Right renal pelvis (tissue), 4 donors: ENCODE data around the gene NUMB. TPM values are rescaled to one million over a fixed set of nuclear protein-coding genes. Genes with fewer than 3 reads are reported as not detected.
"Not testable (repeated sequence)": the region's sequence is repeated elsewhere in the genome, so short reads cannot be mapped to it uniquely, and the experiment has no call there.

Experiments used
- DNase-seq, 4 donors: peaks; one replicate each; pipeline ENCODE4 v3.0.0-alpha.2; 2013; ENCODE audit warnings: low read depth in 4 of 4, low spot score in 3 of 4, missing footprints in 1 of 4
- polyA plus RNA-seq, 4 donors: library from polyadenylated mRNA; unstranded; fragments of 120-200 nt; gene quantifications; one replicate each; pipeline ENCODE4 v1.2.1, GENCODE V29; 2013; ENCODE audit not compliant: insufficient read length in 4 of 4

NUMB gene
- polyA plus RNA-seq, 4 donors = 76.7 to 99.4 (median 81.0) TPM

GRCh38 chr14:73368616-73369015 lies 89.7 kb downstream of the NUMB start:
- DNase-seq = no peak

DNA sequence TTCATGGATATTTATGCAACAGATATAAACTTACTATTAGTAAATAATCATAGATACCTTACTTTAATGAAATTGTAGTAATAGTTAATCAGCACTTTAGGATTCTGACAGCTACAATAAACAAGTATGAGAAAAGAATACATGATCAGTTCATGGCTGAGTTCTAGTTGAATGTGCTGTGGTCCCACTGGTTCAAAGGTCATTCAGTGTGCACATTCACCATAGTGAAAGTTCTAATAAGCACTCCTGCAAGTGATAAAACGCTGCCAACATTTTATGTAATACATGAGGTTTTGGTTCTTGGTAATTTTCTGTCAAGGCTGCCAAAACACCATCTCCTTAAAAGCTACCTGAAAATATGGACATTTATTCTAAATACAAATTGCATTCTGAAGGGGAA lies 92.6 kb downstream of the NUMB start:
- DNase-seq = no peak

- DNase-seq = no peak
Observed at GRCh38 chr14:73364559-73364958, 93.8 kb downstream of the NUMB start.

- no peak for DNase-seq
Observed at GRCh38 chr14:73359445-73359844, 98.9 kb downstream of the NUMB start.

DNA sequence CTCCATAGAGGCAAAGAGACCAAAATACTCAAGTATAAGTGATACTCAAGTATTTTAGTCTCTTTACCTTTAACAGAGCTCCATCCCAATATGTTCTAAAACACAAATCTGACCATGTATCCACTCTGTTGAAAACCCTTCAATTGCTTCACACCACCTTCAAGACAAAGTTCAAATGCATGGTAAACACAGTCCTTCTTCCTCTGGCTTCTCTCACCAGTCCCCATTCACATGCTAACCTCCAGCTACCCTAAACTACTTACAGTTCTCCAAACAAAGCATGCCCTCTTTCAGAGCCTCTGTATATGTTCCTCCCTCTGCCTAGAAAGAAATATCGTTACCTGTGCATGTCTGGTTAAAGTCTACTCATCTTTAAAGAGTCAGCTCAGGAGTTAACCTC lies 100.2 kb downstream of the NUMB start:
- no peak for DNase-seq

GRCh38 chr14:73349091-73349490 lies 109.3 kb downstream of the NUMB start:
- DNase-seq = not testable (repeated sequence)

DNA sequence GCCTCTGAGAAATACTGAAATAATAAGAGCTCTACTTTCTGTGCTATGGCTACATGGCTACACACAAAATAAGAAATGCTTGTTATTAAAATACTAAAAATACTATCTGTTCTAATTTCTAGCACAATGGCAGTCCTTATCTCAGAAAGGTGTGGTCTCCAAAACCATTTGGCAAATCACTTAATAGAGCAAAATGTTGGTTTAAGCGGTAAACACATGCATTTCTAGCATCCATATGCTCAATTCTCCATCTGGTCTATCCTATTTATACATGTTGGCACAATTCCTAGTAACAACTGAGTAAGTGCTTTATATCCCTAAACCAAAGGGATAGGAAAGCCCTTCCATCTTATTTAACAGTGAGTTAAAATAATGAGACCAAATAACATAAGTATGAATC lies 114.0 kb downstream of the NUMB start:
- no peak for DNase-seq

DNA sequence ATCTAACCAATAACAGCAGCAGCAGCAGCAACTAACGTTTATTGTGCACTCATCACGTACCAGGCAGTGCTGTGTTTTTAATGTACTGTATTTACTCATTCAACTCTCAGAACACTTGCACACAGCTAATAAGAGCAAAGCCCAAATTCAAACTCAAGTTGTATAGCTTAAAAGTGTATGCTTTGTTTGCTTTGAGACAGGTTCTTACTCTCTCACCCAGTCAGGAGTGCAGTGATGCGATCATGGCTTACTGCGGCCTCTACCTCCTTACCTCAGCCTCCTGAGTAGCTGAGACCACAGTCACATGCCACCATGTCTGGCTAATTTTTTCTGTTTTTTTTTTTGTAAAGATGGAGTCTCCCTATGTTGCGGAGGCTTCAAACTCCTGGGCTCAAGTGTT lies 115.7 kb downstream of the NUMB start:
- no peak for DNase-seq

GRCh38 chr14:73339846-73340595 lies 118.3 kb downstream of the NUMB start:
- no peak for DNase-seq

DNA sequence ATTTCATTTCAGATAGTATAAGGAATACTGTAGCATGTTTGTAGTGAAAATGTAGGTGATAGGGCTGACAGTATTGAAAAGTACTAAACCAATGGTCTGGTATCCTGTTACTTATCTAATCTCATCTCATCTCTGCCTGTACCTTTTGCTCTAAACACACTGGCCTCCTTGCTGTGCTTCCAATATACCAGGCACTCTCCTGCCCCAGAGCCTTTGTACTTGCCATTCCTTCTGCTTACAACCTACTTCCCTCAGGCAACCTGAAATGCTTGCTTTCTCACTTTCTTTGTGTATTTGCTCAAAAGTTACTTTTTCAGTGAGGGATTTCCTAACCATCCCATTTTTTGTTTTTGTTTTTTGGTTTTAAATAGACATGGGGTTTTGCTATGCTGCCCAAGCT lies 119.1 kb downstream of the NUMB start:
- DNase-seq = no peak

- no peak for DNase-seq
Observed at GRCh38 chr14:73338551-73338950, 119.8 kb downstream of the NUMB start.

GRCh38 chr14:73333031-73333430 lies 125.3 kb downstream of the NUMB start:
- DNase-seq = no peak

DNA sequence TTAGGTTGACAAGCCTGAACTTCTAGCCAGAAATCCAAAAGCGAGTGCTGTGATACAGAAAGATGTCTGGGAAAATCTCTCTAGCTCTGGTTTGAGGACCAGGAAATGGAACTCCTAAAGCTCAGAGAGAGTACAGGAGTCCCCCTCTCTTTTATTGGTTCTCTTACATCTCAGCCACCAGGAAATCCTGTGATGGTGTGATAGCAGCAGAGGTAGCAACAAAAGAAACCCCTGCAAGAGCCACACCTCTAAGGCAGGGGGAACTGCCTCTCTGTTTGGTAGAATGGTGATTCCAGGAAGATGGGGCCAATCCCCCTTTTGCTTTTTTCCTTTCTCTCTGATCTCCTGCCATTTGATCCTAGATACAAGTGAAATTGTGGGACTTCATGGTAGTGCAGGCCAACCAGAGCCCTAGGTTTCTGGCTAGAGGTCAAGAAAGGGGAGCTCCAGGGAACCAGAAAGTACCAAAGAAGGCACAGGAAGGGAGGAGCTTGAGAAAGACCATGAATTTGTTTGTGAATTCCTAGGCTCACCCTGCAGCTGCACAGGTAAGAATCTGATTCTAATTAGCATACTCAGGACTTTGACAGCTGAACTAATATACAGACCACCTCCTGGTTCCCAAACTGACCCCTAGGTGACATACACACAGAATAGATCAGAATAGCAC lies 132.6 kb downstream of the NUMB start:
- DNase-seq = no peak

DNA sequence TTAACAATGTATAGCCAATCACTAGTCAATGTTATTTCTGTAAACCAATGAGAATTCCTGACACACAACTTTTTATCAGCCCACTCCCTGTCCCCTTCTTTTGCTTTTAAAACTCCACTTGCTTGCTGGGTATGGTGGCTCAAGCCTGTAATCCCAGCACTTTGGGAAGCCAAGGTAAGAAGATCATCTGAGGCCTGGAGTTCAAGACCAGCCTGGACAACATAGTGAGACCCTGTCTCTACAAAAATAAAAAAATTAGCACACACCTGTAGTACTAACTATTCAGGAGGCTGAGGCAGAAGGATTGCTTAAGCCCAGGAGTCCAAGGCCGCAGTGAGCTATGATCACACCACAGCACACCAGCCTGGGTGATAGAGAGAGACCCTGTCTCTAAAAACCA lies 133.3 kb downstream of the NUMB start:
- no peak for DNase-seq

DNA sequence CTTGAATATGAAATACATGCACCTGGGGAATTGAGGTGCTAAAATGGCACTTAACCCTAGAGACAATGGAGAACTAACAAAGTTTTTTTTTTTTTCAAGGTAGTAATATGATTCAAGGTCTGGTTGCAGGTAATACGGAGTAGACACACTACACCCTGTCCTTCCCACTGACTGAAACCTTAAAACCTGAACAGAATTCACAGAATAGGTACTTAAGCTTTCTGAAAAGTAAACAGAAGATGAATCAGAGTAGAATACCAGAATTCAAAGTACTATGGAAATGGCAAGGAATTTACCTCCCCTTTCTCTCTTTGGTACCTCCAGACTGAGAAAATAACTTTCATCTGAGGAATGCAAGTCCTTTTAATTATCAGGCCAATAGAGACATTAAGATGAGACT lies 133.8 kb downstream of the NUMB start:
- no peak for DNase-seq

DNA sequence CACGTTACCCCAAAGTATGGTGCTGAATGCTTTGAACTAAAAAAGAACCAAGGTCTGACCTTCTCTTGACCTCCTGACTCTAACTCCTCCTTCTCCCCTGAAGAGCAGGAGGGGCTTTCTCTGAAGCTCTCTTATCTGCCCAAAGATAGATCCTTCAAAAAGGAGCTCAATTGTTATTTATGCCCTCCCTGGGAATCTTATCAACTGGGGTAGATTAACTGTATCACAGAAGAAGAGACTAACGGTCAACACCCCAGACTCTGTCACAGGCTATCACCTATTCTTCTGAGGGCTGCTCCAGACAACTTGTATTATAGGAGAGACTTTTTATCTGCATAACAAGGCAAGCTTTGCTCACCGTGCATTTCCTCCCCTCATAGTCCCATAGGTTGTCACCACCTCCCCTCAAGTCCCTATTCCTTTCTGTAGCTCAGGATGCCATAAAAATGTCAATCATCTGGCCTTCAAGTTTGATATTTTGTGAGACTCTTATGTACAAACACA lies 134.4 kb downstream of the NUMB start:
- DNase-seq = no peak

- no peak for DNase-seq
Observed at GRCh38 chr14:73313151-73313550, 145.2 kb downstream of the NUMB start.

DNA sequence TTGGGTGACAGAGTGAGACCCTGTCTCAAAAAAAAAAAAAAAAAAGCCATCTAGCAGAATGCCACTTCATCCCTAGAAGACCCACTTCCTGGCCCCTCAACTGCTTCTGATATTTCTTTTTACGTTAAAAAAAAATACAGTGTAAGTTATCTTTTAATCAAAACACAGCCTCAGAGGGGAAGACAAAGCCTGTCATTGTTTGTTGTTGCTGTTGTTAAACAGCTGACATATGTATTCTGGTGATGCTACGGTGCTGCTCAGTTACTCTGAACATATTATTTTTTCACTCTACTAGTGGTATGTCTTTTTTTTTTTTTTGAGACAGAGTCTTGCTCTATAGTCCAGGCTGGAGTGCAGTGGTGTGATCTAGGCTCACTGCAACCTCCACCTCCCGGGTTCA lies 145.7 kb downstream of the NUMB start:
- DNase-seq = no peak

DNA sequence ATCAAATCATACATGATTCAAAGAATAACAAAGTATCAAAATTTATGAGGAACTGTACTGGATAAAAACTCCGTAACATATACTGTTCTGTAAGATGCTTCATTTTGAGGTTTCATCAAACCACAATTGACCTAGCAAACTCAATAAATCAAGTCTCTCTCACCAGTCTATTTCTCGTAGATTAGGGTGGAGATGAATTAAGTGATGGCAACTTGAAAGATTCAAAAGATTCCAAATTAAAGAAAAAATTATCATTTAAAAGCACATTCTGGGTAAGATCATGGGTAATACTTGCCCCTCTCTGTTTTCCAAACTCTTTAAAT lies 146.7 kb downstream of the NUMB start:
- no peak for DNase-seq

DNA sequence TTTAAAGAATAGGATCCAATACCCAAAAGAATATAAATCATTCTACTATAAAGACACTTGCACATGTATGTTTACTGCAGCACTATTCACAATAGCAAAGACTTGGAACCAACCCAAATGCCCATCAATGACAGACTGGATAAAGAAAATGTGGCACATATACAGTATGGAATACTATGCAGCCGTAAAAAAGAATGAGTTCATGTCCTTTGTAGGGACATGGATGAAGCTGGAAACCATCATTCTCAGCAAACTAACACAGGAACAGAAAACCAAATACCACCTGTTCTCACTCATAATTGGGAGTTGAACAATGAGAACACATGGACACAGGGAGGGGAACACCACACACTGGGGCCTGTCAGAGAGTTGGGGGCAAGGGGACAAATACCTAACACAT lies 149.1 kb downstream of the NUMB start:
- DNase-seq = not testable (repeated sequence)

- DNase-seq = no peak
Observed at GRCh38 chr14:73307261-73307660, 151.1 kb downstream of the NUMB start.

GRCh38 chr14:73305499-73305898 lies 152.8 kb downstream of the NUMB start:
- DNase-seq = no peak
